H1 (cell line): ENCODE measurements around the gene ABHD15. TPM values are rescaled to one million over a fixed set of nuclear protein-coding genes. Genes with fewer than 3 reads are reported as not detected.

ENCODE experiments used
- JUN ChIP-seq: IDR thresholded peaks from 2 replicates; pipeline ENCODE4 v1.6.1; 2011; ENCODE audit warnings: low read depth, mild to moderate bottlenecking, improper control_type of control experiment, low read length
- polyA plus RNA-seq, 7 experiments: library from polyadenylated mRNA; depleted of rRNA in 3 of 7; stranded (reverse) in 5 of 7; unstranded in 2 of 7; fragments of >200 nt in 5 of 7; fragments of 200-250 nt in 2 of 7; gene quantifications; 1 replicate in 5 of 7; 2 replicates in 1 of 7; 4 replicates in 1 of 7; pipeline versions ENCODE4 v1.2.1 to v1.2.3, GENCODE V29; 2011 to 2013; ENCODE audit warnings: missing spikeins in 2 of 7, mixed read lengths in 2 of 7
- total RNA-seq: library from RNA; stranded (reverse); fragmentation: NEBNext Ultra II Directional; extraction: Animal tissue kit (Norgen Biotek cat#: 25700); gene quantifications from 2 replicates; pipeline ENCODE4 v1.2.1, GENCODE V29; 2021

The ABHD15 gene
- total and polyA plus RNA-seq, 2 of the 8 experiments (the other 6 are each of a cell fraction or from before 2014, with no cell fraction given), result 0.88 to 1.7 TPM

DNA sequence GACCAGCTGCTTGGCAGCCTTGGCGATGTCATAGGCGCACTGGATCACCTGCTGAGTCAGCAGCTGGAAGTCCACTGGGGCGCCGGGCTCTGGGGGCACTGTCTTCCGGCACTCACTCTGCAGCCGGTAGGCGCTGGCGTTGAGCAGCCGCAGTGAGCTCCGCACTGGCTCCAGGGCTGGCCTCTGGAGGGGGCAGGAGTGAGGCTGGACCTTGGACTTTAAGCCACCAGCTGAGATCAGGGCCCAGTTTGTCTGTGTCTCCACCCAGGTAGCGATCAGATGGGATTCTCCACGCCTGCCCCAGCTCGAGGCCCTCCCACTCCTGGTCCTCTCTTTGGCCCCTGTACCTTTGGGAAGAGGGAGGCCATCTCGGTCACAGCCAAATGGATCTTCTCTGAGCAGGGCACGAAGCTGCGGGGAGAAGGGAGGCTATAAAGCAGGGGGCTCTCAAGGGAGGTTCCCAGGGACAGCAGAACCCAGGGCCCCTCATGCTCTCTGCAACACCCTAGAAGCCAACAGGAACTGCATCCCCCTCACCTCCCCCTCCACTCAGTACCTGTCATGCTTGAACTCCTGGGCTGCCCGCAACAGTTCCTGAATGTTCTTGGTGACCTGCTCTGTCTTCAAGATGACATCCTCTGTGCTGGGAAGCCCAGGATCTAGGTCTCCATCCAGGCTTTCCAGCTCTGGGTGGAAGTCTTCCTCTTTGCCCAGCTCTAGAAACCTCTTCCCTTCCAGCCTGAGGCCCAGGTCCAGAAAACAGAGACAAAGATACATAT lies 8.1 kb upstream of the ABHD15 start (continued):
- no peak for TF ChIP-seq JUN
- TF ChIP-seq, all 59 proteins: peak for 0
